Forelimb muscle (tissue), 1 donor: ENCODE data around the gene INSYN1. TPM values are rescaled to one million over a fixed set of nuclear protein-coding genes. Genes with fewer than 3 reads are reported as not detected.
"Not testable (repeated sequence)": the region's sequence is repeated elsewhere in the genome, so short reads cannot be mapped to it uniquely, and the experiment has no call there.

Experiments
- DNase-seq: peaks from one replicate; pipeline ENCODE4 v3.0.0-alpha.2; 2013; ENCODE audit warnings: low read depth
- polyA plus RNA-seq: library from polyadenylated mRNA; unstranded; fragments of 120-200 nt; gene quantifications from one replicate; pipeline ENCODE4 v1.2.1, GENCODE V29; 2013; ENCODE audit not compliant: insufficient read length

The INSYN1 gene, protein sequence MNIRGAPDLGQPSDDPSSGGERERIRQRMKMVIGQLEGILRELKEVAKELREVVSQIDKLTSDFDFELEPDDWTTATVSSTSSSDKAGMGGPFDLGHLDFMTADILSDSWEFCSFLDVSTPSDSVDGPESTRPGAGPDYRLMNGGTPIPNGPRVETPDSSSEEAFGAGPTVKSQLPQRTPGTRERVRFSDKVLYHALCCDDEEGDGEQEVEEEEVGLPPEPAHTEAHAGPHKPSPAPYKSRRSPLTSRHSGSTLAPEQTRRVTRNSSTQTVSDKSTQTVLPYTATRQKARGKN
- 5.2 TPM for polyA plus RNA-seq

DNA sequence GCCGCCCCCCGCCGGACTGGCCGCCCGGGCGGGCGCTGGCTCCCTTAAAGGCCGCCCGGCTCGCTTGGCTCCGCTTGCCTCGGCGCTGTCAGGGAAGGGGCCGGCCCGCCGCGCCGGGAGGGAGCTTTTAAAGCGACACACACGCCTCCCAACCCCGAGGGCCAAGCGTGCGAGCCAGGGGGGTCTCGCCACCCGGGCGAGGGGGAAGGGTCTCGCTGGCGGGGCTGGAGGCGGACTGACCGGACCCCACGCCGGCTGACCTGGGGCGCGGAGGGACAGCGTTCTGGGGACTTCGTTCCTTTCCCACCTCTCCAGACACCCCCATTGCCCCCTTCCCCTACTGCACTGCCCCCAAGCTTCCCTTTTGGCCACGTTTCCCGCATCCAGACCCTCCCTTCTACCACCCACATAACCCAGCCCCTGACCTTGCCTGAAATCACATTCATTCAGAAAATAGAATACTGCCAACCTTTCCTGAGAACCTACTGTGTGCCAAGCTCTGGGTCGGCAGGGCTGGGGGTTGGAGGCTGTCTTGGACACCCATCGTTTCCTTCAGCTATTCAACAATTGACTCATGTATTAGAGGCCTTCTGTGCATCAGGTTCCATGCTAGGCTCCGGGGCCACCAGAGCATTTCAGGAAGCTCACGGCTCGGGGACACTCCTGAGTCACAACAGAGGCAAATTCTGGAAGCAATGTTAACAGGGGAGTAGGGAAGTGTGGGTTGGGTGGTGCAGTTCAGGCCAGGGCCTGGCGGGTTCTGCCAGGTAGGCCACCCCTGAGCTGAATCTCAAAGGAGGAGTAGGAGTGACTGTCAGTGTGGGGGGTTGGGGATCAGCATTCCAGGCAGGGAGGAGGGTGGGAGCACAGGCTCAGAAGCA, at the start of gene INSYN1:
Gene INSYN1 (minus strand): TSS at position 102 of the 881 bp plus-strand sequence. CDS start 2,221 bp downstream, outside the sequence.
- DNase-seq: no peak

DNA sequence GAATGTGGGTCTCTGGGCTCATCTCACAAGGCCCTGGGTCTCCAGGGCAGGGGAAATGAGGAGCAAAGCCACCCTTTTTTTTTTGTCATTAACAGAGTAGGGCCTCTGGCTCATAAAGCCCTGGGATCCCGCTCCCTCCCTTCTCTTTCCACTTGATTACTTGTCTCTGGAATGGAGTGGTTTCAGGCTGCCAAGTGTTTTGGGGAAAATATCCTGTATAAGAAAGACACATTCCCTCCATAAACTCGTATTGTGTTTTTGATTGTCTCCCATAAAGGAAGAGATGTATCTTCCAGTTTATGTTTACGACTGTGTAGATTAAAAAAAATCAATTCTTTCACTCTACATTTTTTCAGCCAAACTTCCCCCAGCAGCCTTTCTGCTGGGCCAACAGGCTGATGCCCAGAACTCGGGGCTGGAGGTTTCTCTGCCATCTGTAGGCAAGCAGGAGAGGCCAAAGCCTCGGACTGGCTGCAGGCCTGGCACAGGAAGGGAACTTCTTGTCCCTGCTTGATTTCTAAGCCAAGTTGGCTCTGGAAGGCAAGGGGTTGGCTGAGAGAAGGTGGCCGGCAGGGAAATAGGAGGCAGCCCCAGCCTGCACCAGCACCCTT, 49.4 kb upstream of the INSYN1 start:
- DNase-seq: no peak

DNA sequence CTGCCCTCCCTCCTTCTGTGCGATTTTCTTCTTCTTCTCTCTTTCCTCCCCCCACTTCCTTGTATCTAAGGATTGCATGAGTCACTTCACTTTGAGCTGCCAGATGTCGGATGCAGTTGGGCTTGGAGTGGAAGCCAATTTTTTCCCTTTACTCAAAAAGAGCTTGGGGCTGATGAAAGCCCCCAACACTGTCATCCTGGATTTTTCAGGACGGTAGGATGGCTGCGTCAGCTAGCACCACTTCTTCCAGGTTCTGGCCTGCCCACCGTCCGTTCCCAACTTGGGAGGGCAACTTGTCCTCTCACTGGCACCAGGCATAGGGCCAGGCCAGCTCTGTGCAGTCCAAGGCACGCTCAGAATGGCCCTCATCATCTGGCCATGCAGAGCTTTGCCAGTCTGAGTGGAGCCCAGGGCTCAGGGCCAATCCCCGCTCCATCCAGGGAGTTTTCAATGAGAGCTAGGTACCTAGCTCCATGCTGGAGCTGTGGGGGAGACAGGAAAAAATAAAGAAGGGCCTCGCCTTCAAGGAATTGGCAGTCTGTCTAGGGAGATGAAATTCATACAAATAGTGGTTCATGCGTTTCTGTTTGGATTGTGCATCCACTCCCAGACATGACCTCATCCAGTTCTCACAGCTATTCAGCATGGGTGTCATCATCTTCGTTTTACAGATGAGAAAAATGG, 47.7 kb upstream of the INSYN1 start:
- peak; percentile 83 for DNase-seq

DNA sequence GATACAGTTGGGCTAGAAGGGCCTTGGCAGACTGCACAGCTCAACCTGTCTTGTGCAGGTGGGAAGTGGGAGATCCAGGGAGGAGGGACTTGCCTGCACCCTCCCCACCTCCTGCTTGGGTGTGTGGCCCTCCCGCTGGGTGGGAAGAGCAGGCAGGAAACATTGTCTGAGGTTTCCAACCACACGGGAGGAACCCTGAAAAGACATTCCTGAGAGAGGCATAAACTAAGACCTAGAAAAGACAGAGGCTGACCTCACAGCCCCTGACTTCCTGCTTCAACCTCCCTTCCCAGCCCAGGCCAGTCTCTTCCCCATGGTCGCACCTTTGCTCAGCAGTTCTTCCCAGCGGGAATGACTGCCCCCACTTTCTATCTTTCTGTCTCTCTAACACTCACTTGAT, 46.3 kb upstream of the INSYN1 start:
- no peak for DNase-seq

DNA sequence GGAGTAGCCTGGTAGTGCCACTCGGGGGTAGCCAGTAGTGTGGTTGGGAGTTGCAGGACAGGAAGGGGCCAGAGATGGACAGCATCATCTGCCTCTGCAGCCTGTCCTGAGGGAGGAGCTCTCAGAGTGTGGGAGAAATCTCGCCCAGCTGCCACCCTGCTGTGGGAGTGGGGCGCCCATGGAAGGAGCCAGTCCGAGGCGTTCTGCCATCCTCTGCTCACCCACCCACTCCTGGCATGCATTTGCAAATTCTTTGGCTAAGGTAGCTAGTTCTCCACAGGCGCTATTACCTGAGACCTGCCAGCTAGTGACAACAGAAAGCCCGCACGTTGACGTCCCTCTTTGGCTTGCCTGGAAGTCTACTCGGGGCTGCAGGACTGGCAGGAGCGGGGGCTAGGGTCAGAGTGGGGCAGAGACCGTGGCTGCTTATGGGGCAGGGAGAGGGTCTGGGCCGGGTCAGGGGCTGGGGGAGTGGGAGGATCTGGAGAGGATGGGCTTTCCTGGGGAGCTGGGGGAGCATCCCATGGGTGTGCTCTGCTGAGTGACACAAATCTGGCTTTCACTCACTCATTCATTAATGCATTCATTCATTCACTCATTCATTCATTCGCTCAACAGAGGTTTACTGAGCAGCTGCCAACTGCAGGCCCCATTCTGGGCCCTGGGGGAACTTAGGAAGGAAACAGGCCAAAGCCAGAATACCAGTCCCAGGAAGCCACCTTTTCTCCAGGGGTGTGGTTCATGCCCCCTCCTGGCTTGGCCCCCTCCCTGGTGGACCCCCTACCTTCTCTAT, 44.4 kb upstream of the INSYN1 start:
- DNase-seq: no peak

DNA sequence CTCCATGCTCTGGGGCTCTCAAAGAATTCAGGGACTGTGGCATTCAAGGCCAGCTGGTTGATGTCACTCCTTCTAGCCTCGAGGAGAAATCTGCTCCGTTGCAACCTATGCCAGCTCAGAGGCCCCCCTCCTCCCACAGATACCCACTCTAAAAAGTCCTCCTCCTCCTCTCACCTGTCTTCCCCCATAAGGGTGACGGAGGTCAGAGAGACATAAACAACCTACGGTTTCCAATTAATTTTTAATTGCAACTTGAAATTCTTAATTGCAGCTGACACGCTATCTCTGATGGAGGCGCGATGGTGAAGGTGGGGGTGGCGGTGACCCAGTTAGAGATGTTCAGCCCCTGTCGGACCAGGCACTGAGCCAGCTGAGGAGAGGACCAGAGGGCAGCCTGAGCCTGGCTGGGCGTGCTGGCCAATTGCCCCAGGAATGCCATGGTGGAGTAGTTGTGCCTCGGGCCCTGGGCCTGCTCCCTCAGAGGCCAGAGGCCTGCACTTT, 43.2 kb upstream of the INSYN1 start:
- DNase-seq: no peak

DNA sequence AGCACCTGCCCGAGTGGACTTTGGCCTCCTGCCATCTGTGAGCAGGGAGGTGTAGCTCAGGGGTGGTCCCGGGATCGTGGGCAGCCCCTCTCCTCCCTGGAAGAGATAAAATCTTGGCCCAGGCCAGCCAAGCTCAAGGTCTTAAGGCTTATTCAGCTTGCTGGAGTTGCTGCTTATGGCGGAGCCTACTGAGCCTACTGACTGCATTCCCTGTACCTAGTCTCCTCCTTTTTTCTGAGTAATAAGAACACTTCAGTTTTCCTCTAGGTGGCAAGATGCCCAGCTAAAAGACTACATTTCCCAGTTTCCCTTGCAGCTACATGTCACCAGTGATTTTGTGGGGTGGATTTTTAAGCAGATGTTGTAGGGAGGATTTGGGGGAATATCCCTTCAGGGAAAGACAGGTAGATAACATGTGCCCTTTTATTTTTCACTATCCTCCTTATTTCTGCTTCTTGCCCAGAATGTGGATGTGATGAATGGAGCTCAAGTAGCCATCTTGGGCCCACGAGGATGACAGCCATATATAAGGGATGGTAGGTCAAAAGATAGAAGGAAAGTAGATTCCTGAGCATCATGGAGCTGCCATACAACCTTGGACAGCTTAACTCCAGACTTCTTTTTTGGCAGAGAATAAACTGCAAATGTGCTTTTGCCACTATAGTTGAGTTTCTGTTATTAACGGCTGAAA, 41.4 kb upstream of the INSYN1 start:
- DNase-seq: no peak

DNA sequence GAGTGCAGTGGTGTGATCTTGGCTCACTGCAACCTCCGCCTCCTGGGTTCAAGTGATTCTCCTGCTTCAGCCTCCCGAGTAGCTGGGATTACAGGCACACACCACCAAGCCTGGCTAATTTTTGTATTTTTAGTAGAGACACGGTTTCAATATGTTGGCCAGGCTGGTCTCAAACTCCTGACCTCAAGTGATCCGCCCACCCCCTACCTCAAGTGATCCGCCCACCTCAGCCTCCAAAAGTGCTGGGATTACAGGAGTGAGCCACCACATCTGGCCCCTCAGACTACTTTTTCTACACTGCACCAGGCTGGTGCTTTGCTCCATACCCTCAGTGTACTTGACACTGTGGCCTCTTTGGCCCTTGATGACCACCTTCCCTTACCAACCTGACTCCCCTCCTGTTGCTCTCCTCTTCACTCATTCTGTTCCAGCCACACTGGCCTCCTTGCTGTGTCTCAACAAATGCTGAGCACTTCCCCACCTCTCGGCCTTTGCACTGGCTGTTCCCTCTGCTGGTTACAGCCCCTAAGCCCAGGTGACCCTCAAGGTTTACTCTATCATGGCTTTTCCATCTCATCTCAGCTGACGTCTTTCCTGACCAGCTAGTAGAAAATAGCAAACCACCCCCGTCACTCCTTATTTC, 39.9 kb upstream of the INSYN1 start:
- not testable (repeated sequence) for DNase-seq

DNA sequence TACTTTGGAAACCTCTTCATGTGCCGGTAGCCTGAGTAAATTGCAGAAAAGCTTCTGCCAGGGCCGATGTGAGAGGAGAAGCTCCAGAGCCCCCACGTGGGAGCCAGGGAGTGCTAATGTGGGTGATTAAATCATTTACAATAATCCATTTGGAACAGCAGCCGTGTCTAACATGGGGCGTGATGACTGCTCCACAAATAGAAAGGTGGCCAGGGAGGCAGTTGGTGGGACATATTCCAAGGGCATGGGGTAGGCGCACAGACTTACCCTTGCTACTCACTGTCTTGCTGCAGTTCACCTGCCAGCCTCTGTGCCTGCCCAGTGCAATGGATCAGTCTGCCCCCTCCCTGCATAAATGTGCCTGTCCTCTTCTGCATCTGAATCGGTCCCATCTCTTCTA, 39.3 kb upstream of the INSYN1 start:
- no peak for DNase-seq

DNA sequence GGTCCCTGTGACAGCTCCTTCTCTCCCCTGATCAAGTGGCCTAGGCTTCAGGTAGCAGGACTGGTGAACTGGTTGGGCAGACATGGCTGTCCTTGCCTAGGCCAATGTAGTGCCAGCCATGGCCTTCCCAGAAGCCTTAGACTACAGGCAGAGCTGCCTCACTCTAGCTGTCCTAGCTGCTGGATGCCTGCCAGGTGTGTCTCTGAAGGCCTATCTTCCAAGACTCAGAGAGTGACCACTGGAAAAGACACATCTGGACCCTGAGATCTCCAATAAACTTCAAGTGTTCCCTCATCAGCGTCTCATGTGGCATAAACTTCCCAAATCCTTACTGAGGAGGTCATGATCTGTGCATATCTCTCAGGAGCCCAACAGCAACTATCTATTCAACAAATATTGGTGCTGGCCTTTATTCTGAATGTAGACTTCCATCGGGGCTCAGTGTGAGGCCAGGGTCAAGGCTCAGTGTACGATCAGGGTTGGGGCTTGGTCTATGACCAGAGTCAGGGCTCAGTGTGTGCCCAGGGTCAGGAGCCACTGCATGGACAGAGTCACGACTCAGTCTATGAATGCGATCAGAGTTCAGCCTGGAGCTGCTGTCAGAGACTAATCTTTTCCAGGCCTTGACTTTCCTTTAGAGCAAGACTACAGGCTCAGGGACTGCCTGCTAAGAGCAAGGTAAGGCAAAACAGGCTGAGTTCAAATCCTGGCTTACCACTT, 36.5 kb upstream of the INSYN1 start:
- no peak for DNase-seq

DNA sequence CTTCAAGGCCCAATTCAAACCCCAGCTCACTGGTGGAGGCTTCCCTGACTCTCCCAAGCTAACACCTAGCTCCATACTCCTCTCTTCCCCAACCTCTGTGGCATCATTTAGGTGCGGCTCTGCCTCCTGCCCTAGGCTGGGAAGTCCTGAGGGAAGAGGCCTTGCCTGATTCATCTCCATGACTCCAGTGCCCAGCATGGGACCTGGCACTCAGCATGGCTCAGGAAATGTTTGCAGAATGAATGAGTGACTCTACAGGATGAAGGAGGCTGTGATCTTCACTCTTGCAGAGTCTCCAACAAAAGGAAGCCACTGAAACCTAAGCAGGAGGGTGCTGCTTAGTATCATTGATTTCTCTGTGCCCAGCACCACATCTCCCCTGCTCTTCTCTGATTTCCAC, 34.5 kb upstream of the INSYN1 start:
- no peak for DNase-seq

DNA sequence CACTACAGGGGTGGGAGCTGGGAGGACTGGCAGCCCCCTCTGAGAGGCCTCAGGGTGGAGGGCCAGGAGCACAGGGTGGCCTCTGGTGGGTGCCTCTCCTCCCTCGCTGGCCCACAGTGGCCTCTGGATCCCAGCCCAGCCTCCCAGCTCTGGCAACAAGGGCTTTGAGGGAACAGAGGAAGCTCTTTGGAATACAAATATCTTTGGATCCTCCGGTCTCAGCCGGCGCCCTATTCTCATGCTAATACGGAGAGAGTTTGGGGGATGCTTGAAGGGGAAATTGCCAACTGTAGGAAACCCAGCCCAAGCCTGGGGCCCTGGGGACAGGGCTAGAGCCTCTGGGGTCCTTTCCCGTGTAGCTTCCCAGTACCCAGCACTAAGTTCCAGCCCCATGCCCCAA, 33.4 kb upstream of the INSYN1 start:
- DNase-seq: no peak

DNA sequence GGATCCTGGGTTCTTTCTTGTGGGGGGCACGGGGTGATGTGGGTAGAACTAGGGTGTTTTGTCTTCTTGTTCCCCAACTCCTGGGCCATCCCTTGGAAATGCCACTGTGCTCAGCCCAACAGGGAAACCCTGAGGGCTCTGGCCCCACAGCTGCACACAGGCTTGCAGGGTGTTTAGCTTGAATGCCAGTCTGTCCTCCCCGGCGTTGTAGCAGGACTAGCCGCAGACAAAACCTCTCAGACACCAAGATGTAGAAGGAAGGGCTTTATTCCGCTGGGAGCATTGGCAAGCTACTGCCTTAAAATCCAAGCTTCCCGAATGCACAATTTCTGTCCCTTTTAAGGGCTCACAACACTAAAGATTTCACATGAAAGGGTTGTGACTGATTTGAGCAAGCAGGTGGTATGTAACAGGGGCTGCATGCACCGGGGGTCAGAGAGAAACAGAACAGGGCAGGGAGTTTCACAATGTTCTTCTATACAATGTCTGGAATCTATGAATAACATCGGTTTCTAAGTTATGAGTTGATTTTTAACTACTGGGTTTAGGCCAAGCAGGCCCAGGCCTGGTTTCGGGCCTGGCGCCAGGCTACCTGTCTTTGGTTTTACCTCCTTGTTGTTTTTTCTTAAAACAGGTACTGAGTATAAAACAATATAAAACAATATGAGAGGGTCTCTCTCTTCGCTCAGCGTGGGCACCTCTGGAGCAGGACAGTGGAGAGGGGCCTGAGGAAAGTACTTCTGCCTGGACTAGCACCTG, 32.3 kb upstream of the INSYN1 start:
- DNase-seq: not testable (repeated sequence)

DNA sequence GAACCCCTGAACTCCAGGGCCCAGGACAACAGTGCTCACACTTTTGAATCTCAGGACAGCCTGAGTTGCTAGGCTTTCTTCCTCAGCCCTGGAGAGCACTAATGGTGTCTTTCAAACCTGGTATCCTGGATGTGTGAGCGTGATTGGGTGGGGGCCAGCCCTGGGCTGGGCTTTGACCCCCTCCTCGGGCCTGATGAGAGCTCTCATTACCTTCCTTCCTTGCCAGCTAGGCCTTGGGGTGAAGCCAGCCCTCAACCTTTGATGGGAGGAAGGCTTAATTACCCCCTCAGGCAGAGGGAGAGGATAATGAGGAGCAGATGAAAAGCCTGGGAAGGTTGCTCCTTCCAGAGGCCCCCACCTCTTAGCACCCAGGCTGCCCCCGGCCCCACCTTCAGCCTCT, 31.1 kb upstream of the INSYN1 start:
- DNase-seq: no peak

DNA sequence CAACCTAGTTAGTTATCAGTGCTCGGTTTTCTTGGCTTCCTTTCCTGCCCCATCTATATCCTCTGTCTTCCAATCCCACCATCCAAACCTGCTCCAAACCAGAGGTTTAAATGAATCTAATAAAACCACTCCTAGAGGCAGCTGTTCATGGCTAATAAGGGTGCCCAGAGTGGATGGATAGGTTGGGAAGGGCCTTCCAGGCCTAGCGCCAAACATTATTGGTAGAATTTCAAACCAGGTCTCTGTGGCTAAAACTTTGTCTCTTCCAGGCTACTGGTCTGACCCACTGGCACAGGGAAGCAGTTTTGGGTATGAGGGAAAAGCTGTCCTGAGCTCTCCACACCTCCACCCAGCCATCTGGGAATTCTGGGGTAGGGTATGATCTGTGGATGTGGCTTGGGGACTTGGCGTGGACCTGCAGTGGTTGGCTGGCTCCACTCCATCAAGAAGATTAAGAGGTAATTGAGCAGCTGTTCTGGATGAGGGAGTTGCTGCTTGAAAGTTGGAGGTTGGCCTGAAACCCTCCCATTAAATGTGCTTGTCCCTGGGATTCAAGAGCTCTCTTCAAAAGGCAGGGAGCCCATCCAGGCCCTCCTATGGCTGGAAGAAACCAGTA, 29.3 kb upstream of the INSYN1 start:
- no peak for DNase-seq

DNA sequence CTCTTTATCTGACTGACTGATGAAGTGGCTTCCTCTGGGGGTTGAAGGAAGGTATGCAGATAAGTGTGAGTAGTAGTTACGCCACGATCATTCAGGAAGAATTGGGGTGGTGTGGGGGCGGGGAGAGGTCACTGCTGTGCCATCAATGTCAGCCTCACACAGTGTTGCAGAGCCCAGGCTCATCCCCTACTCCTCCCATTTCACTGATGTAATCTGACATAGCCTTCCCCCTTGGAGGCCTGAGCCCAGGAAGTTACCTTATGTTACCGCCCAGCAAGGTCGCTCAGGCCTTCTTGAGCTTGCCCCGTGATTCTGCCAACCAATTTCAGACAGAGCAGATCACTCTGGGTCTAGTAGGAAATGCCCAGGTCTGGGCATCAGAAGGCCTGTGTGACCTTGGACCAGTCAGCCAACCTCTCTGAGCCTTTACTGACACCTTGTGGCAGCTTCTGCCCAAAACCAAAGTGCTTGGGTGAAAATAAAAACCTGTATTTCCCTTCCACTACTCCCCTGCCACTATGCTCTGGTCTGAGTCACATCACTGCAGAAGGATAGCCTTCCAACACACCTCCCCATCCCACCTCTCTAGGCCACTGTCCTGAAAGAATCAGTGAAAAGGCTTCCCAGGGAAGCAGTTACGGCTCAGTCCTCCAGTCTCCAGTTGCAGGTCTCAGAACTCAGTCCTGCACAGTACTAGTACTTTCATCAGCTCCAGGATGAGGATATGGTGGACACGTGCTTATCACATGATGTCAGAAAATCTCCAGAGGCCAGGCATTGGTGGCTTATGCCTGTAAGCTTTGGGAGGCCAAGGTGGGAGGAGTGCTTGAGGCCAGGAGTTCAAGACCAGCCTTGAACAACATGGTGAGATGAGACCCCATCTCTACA, 28.1 kb upstream of the INSYN1 start:
- DNase-seq: no peak

DNA sequence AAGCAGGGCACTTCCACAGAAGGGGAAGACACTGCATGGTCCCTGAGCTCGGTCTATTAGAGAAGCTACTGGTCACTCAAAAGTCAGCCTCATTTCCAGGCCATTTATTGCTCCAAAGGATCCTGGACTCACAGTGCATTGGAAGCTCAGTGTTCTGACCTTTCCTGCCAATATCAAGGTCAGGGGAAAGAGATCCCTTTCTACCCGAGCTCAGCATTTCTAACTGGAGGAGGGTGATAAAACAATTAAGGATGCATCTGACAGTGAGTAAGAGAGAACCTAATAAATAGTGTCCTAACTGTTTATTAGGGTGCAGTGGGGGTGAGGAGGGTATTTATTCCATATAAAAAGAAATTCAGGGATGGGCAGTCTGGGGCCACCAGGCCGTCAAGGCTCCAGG, 26.8 kb upstream of the INSYN1 start:
- DNase-seq: no peak
